B cell (primary cell): ENCODE results near the gene ZNF267.

Source experiments
- CTCF ChIP-seq: fragments of 200-600 bp; IDR thresholded peaks from one replicate; pipeline ENCODE4 v1.8.0; 2022; ENCODE audit warnings: antibody characterized with exemption, mild to moderate bottlenecking
- EZH2 ChIP-seq: IDR thresholded peaks from 2 replicates; pipeline ENCODE4 v1.6.1; 2012; ENCODE audit warnings: borderline replicate concordance, low read depth, mild to moderate bottlenecking, moderate library complexity, low read length; ENCODE audit not compliant: insufficient read depth, poor library complexity, severe bottlenecking

GRCh38 chr16:31861455-31861854 is 12.2 kb upstream of the ZNF267 start:
- no peak for TF ChIP-seq CTCF
- no peak for TF ChIP-seq EZH2
